KBM-7 (cell line): ENCODE data around the gene YWHAE.
"Not testable (repeated sequence)": the region's sequence is repeated elsewhere in the genome, so short reads cannot be mapped to it uniquely, and the experiment has no call there.

Experiments
- DNase-seq: peaks from one replicate; pipeline ENCODE4 v3.0.0-alpha.2; 2015
- in situ Hi-C: fragments of 300-500 bp; cut with MboI; formaldehyde crosslinking; loops from 2 replicates; pipeline ENCODE4 v1.14.3; 2020; ENCODE audit warnings: low sequenced_read_pairs, low pct_unique_long_range_greater_than_20kb, mixed read lengths

Gene YWHAE

GRCh38 chr17:1347589-1348323 is 52.3 kb downstream of the YWHAE start:
- in situ Hi-C loops = no loop called here
- DNase-seq = no peak

DNA sequence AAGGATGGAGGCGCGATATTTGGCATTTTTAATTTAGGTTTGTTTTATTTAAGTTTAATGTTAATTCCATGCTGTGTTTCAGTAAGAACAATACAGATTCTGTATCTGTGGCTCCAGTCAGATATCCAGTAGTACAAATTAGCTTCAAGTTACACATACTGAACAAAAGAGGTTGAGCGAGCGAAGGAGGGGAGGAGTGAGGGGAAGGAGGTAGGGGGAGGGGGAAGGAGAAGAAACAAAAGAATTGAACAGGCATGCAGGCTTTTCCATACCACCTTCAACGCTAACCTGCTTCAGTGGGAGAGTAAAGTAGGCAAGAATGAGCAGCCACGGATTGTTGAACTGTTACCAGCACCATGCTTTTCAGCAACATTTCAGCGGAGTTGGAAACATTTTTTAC is 55.5 kb downstream of the YWHAE start:
- no peak for DNase-seq
- in situ Hi-C loops = no loop called here

DNA sequence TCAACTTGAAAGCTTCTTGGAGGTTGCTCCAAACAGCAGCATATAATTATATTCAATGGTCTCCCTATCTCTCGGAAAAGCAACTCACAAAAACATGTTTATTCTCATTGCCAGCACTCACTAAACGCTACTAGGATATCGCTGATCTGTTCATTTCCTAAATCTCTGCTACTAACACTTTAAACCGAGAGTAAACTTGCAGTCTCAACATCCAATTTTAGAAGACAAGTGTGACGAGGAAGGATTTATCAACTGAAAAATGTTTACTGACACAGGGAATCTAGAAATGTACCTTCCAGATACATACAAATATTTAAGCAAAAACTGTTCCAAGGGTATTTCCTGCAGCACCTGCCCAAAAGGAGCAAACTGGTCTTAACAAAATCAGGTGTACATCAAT is 56.5 kb downstream of the YWHAE start:
- DNase-seq = no peak
- in situ Hi-C loops = no loop called here

DNA sequence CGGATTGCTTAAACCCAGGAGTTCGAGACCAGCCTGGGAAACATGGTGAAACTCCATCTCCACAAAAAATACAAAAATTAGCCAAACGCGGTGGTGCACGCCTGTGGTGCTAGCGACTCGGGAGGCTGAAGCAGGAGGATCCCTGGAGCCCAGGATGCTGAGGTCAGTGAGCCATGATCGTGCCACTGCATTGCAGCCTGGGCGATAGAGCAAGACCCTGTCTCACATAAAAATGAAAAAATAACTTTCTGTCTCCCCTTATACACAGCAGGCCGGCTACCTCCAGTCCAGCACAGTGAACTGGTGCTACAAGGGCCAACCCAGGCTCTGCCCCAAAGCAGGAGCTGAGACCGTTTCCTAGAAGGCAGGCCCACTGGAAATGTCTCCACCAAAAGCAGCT is 59.7 kb downstream of the YWHAE start:
- no peak for DNase-seq
- in situ Hi-C loops = no loop called here

DNA sequence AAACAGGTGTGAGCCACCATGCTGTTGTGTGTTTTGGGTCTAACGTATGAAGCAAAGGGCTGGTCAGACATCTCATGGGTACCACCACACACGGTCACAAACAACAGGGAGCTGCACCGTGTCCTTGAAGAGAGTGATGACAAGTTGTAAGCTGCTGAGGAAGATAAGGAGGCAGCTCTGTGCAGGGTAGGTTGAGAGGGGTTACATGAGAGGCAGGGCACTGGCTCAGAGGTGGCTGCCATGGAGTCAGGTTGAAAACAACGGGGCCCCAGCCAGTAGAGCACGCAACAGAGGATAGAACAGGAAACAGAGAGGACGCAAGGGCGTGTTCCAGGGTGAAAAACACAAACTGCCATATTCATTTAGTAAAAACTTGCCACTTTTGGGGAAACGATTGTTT is 68.3 kb downstream of the YWHAE start:
- in situ Hi-C loops = no loop called here
- peak; percentile 20 for DNase-seq

GRCh38 chr17:1329745-1330343 is 70.2 kb downstream of the YWHAE start:
- no peak for DNase-seq
- in situ Hi-C loops = no loop called here

DNA sequence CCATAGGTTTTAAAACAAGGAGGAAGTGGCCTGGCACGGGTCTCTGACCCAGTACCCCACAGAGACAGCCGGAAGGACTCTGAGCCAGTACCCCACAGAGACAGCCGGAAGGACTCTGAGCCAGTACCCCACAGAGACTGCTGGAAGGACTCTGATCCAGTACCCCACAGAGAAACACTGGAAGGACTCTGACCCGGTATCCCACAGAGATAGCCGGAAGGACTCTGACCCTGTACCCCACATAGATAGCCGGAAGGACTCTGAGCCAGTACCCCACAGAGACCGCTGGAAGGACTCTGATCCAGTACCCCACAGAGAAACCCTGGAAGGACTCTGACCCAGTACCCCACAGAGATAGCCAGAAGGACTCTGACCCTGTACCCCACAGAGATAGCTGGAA is 71.6 kb downstream of the YWHAE start:
- in situ Hi-C loops = no loop called here
- DNase-seq = no peak

DNA sequence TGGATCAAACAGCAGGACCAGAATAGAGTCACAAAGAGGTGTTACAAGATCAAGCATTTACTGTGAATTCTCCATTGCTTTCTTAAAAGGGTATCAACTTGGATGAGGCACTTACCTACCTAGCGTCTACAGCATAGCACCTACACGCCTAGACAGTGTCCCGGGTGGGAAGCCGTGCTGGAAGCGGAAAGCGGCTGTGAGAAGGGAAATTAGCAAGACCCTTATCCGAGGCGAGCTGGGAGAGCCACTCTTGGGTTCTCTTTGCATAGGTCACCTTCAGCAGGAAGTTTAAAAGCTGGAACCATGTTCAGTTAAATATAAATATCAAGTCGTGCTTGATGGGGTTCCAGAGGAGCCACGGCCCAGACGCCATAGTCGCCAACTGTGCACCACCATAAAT is 74.3 kb downstream of the YWHAE start:
- in situ Hi-C loops = no loop called here
- DNase-seq = no peak

DNA sequence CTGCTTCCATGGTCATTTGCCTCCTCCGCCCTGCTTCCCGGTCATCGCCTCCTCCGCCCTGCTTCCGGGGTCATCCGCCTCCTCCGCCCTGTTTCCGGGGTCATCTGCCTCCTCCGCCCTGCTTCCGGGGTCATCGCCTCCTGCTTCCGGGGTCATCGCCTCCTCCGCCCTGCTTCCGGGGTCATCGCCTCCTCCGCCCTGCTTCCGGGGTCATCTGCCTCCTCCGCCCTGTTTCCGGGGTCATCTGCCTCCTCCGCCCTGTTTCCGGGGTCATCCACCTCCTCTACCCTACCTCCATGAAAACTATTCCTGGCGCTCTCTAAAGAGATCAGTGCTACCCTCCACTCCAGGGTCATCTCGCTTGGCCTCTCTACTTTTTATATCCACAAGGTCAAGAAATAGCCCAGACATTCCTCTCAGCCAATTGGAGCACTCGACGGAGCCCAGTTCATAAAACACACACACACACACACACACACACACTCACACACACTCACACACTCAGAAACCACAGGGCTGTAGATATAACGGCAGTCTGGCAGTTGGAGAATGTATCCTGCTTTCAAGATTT is 75.7 kb downstream of the YWHAE start:
- no peak for DNase-seq
- in situ Hi-C loops = no loop called here

DNA sequence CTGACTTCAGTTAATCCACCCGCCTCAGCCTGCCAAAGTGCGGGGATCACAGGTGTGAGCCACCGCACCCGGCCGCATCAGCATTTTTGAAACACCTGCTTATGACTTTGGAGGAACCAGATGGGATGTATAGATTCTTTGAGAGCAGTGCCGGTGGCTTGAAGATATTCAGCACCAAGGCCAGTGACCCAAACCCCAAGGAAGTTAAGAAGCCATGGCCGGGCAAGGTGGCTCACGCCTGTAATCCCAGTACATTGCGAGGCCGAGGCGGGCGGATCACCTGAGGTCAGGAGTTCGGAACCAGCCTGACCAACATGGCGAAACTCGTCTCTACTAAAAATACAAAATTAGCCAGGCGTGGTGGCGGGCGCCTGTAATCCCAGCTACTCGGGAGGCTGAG is 76.7 kb downstream of the YWHAE start:
- in situ Hi-C loops = no loop called here
- no peak for DNase-seq

DNA sequence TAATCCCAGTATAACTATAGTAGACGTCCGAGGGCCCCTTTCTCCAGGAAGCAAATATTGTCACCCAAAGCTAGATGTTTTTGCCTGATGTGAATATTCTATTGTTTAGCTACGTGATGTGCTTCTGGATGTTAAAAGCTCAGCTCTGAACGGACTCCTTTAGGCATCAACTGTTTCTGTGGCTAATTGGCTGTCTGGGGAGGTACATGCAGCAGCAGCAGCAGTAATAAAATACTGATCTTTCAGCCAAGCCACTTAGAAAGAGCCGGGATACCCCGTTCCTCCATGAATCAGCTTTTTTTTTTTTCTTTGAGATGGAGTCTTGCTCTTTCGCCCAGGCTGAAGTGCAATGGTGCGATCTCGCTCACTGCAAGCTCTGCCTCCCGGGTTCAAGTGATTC is 77.5 kb downstream of the YWHAE start:
- no peak for DNase-seq

DNA sequence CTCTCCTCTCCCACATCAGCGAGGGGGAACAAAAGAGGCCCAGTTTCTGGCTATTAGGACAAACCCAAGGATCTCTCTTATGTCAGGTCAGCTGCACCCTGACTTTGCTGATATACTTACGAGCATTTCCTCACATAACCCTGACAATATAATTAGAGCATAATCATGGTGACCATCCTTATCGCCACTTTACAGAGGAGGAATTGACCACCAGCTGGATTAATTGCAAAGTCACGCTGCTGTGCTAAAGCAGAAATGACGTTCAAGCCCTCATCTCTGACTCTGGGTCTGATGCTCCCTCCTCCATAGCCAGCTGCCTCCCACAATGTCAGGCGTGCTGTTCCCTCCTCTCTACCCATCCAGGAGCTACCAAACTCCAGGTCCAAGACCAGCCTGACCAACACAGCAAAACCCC is 78.0 kb downstream of the YWHAE start:
- in situ Hi-C loops = no loop called here
- no peak for DNase-seq

More for the DNA sequence above, 77.5 kb downstream of the YWHAE start:
- in situ Hi-C loops = no loop called here

GRCh38 chr17:1315891-1316403 is 84.1 kb downstream of the YWHAE start:
- in situ Hi-C loops = no loop called here
- DNase-seq = no peak

DNA sequence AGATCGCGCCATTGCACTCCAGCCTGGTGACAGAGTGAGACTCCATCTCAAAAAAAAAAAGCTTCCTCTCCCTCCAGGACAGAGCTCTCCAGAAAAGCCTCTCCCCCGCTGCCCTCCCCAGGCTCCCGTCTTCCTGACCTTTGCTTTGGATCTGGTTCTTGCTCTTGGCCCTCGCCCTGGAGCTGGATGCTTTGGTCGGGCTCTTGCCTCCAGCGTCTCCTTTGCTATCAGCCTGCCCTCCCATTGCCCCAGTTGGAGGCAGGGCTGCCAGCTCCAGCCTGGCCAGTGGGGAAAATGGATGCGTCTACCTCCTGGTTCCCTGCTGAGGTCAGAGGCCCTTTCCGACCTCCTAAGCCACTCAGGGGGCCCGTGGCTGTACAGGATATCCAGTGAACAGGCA is 84.6 kb downstream of the YWHAE start:
- no peak for DNase-seq
- in situ Hi-C loops = no loop called here

- DNase-seq = no peak
- in situ Hi-C loops = no loop called here
Observed at GRCh38 chr17:1313270-1314005, 86.6 kb downstream of the YWHAE start.

- peak; percentile 29 for DNase-seq
- in situ Hi-C loops = no loop called here
Observed at GRCh38 chr17:1312261-1312870, 87.7 kb downstream of the YWHAE start.

DNA sequence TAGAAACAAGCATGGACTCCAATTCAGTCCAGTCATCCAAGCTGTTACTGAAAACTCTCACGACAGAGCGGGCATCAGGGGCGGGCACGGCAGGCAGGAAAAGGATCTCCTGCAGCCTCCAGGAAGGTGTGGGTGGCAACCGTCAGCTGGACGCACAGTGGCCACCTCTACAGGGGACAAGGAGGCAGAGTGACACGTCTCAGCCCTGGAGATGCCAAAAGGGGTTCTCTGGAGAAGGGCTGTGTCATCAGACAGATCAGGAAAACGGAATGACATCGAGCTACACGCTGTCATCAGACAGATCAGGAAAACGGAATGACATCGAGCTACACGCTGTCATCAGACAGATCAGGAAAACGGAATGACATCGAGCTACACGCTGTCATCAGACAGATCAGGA is 92.2 kb downstream of the YWHAE start:
- DNase-seq = not testable (repeated sequence)

DNA sequence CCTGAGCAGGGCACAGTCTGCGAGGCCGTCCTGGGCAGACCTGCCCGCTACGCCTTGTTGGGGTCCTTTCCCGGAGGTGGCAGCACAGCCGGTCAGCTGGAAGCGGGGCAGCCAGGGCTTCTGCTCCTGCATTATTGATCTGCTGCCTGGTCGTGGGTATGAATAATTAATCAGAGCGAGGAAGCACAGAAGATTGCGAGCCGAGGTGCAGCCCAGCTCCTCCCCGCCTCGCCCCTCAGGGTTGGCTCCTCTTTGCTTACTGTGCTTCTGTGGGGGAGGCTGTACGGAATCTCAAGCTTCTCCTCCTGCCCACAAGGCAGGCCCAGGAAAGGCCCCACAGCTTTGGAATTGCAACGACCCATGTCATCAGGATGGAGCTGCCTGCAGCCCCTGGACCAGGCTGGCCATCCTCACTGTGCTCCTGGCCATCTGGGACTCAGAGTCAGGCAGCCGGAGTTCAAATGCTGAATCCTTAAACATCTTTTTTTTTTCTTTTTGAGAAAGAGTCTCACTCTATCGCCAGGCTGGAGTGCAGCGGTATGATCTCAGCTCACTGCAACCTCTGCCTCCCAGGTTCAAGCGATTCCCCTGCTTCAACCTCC is 95.0 kb downstream of the YWHAE start:
- no peak for DNase-seq
- in situ Hi-C loops = no loop called here

More for the DNA sequence above, 92.2 kb downstream of the YWHAE start:
- in situ Hi-C loops = not testable (repeated sequence)

GRCh38 chr17:1304522-1304921 is 95.5 kb downstream of the YWHAE start:
- in situ Hi-C loops = no loop called here
- DNase-seq = no peak
